Gastrocnemius medialis (tissue), 4 donors: ENCODE data around the gene ANKMY1. TPM values are rescaled to one million over a fixed set of nuclear protein-coding genes. Genes with fewer than 3 reads are reported as not detected.

Source experiments
- ATAC-seq, 2 donors: fragments of 150-250 bp; one replicate each; pipeline ENCODE4 v1.9.1; 2016
- DNase-seq, 2 donors: peaks; one replicate each; pipeline ENCODE4 v3.0.0-alpha.2; 2019
- H3K27ac ChIP-seq, 4 donors: fragments of 200-600 bp; sonication (generic); 1 replicate in 1 of 4; 2 replicates in 3 of 4; pipeline ENCODE4 v1.5.1; 2016 to 2018; ENCODE audit warnings: mild to moderate bottlenecking in 2 of 4, moderate library complexity in 1 of 4
- H3K27me3 ChIP-seq, 3 donors: fragments of 200-600 bp; sonication (generic) in 2 of 3; 1 replicate in 1 of 3; 2 replicates in 2 of 3; pipeline versions ENCODE4 v1.5.1 to v1.6.0; 2016 to 2019; ENCODE audit warnings: mild to moderate bottlenecking in 1 of 3, moderate library complexity in 1 of 3
- H3K36me3 ChIP-seq, 2 donors: fragments of 200-600 bp; sonication (generic) in 1 of 2; one replicate each; pipeline ENCODE4 v1.5.1; 2017 to 2018
- H3K4me1 ChIP-seq, 2 donors: fragments of 200-600 bp; sonication (generic) in 1 of 2; one replicate each; pipeline ENCODE4 v1.5.1; 2016 to 2017; ENCODE audit warnings: mild to moderate bottlenecking in 2 of 2
- H3K4me3 ChIP-seq, 4 donors: fragments of 200-600 bp; sonication (generic) in 3 of 4; 1 replicate in 1 of 4; 2 replicates in 3 of 4; pipeline ENCODE4 v1.5.1; 2016 to 2019; ENCODE audit warnings: mild to moderate bottlenecking in 2 of 4
- H3K9me3 ChIP-seq, 3 donors: fragments of 200-600 bp; sonication (generic) in 2 of 3; 1 replicate in 1 of 3; 2 replicates in 2 of 3; pipeline ENCODE4 v1.5.1; 2016 to 2019
- CTCF ChIP-seq, 5 experiments: fragments of 450-650 bp in 3 of 5; fragments of 200-600 bp in 2 of 5; sonication (generic) in 2 of 5; IDR thresholded peaks in 4 of 5; conservative IDR thresholded peaks in 1 of 5; 1 replicate in 4 of 5; 2 replicates in 1 of 5; pipeline ENCODE4 v1.5.1; 2016 to 2019; ENCODE audit warnings: antibody characterized with exemption in 5 of 5, mild to moderate bottlenecking in 3 of 5, moderate library complexity in 3 of 5
- POLR2A ChIP-seq, 2 donors: fragments of 450-650 bp; IDR thresholded peaks; one replicate each; pipeline ENCODE4 v1.6.1; 2017; ENCODE audit warnings: antibody characterized with exemption in 2 of 2, mild to moderate bottlenecking in 2 of 2, moderate library complexity in 2 of 2
- in situ Hi-C, 4 donors: fragments of 200-750 bp; cut with MboI; loops; one replicate each; pipeline versions ENCODE4 v1.15.0 to v1.8.0; 2017; ENCODE audit warnings: low sequenced_read_pairs in 4 of 4
- intact Hi-C: fragments of 100-400 bp; cut with DNase I; formaldehyde crosslinking; loops from one replicate; pipeline ENCODE4 v1.15.1; 2023; ENCODE audit warnings: low total_unique reads
- total RNA-seq, 4 donors: library from RNA; depleted of rRNA; stranded (reverse); fragments of >200 nt; gene quantifications; one replicate each; pipeline versions ENCODE4 v1.1.0 to v1.2.3, GENCODE V29; 2016

ANKMY1 gene
- total RNA-seq, 4 donors from 2014 or later = 3.3 to 9.0 (median 5.6) TPM

GRCh38 chr2:240528406-240529040 lies 29.3 kb downstream of the ANKMY1 start:
- Histone ChIP-seq H3K4me3 (no peak overlapping the region), H3K27ac (no peak overlapping the region), H3K36me3 (peaks cover 0 to 52% of the 10 kb centered on the region in 2 donors), H3K27me3 (no peaks in the 10 kb centered on the region), H3K4me1 (no peaks in the 10 kb centered on the region), H3K9me3 (peaks cover 0 to 7% (median 6%) of the 10 kb centered on the region in 3 donors)
- in situ Hi-C loops (no loop called here), intact Hi-C loops (no loop called here)
- no peak for DNase-seq
- ATAC-seq = no peak
- TF ChIP-seq POLR2A (IDR thresholded peaks at IDR 0.05) = no peak
- no peak for TF ChIP-seq CTCF (IDR thresholded peaks at IDR 0.05 in 4 of 5, conservative IDR thresholded peaks at IDR 0.05 in 1 of 5)

DNA sequence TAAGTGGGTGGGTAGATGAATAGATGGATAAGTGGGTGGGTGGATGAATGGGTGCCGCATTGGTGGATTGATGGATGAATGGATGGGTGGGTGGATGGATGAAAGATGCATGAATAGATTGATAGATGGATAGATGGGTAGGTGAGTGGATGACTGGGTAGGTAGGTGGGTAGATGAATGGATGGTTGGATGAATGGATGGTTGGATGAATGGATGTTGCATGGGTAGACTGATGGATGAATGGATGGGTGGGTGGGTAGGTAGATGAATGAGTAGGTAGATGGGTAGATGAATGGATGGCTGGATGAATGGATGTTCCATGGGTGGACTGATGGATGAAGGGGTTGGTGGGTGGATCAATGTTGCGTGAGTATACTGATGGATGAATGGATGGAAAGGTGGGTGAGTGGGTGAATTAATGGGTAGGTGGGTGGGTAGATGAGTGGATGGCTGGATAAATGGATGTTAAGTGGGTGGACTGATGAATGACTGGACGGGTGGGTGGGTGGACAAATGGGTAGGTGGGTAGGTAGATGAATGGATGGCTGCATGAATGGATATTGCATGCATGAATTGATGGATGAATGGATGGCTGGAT lies 30.5 kb downstream of the ANKMY1 start:
- H3K4me3 ChIP-seq = no peak overlapping the region
- peaks cover 0 to 6% (median 6%) of the 10 kb centered on the region in 3 donors for H3K9me3 ChIP-seq
- DNase-seq (no peak), ATAC-seq (no peak)
- intact Hi-C loops (no loop called here), in situ Hi-C loops (no loop called here)
- no peaks in the 10 kb centered on the region for H3K27me3 ChIP-seq
- TF ChIP-seq POLR2A (IDR thresholded peaks at IDR 0.05) (no peak), CTCF (IDR thresholded peaks at IDR 0.05 in 4 of 5, conservative IDR thresholded peaks at IDR 0.05 in 1 of 5) (no peak)
- no peak overlapping the region for H3K27ac ChIP-seq
- peaks cover 0 to 54% of the 10 kb centered on the region in 2 donors for H3K36me3 ChIP-seq
- no peaks in the 10 kb centered on the region for H3K4me1 ChIP-seq

DNA sequence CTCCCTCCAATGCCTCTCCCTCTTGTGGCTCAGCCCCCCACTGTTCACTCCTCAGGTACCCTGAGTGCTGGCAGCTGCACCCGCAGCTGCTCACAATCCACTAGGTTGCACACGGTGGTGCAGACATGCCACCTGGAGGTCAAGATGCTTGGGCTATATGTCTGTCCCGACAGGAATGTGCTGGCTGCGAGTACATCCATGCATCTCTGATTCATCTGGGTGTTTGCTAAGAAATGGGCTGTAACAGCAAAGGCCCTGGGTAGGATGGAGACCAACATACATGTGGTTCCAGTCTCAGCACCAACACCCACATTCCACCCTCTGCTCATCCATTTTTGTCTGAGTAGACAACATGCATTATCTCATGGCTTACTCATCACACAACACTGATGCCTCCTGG lies 31.3 kb downstream of the ANKMY1 start:
- DNase-seq = no peak
- no peak for TF ChIP-seq CTCF (IDR thresholded peaks at IDR 0.05 in 4 of 5, conservative IDR thresholded peaks at IDR 0.05 in 1 of 5)
- TF ChIP-seq POLR2A (IDR thresholded peaks at IDR 0.05) = no peak
- intact Hi-C loops (no loop called here), in situ Hi-C loops (no loop called here)
- Histone ChIP-seq H3K4me1 (no peaks in the 10 kb centered on the region), H3K36me3 (peaks cover 0 to 46% of the 10 kb centered on the region in 2 donors), H3K27ac (no peak overlapping the region), H3K9me3 (peaks cover 0 to 1% (median 0%) of the 10 kb centered on the region in 3 donors), H3K27me3 (no peaks in the 10 kb centered on the region), H3K4me3 (no peak overlapping the region)
- ATAC-seq = no peak

- no peaks in the 10 kb centered on the region for H3K9me3 ChIP-seq
- intact Hi-C loops (no loop called here), in situ Hi-C loops (no loop called here)
- H3K4me3 ChIP-seq = no peak overlapping the region
- no peak overlapping the region for H3K27ac ChIP-seq
- H3K4me1 ChIP-seq = no peaks in the 10 kb centered on the region
- TF ChIP-seq POLR2A (IDR thresholded peaks at IDR 0.05) = no peak
- TF ChIP-seq CTCF (IDR thresholded peaks at IDR 0.05 in 4 of 5, conservative IDR thresholded peaks at IDR 0.05 in 1 of 5) = no peak
- DNase-seq (no peak), ATAC-seq (no peak)
- peaks cover 0 to 39% of the 10 kb centered on the region in 2 donors for H3K36me3 ChIP-seq
- H3K27me3 ChIP-seq = peaks cover 0 to 1% (median 0%) of the 10 kb centered on the region in 3 donors
Measured at GRCh38 chr2:240525802-240526201, 32.0 kb downstream of the ANKMY1 start.
